Measurements from ENCODE around the gene ACACB.

Gene ACACB

GRCh38 chr12:109263439-109263838 lies 147.1 kb downstream of the ACACB start:
- no peak for DNase-seq (ENCODE audit: low spot score)
- TF ChIP-seq CTCF (IDR thresholded peaks at IDR 0.05; ENCODE audit: extremely low read depth, insufficient read depth, missing control alignments) = no peak
- in situ Hi-C loops (cut with MboI; ENCODE audit: low pct_unique_long_range_greater_than_20kb, low sequenced_read_pairs, unreplicated experiment) = loop anchor here (10.0 kb wide), 1 partner anchor 121 kb away; no protein-coding TSS in a partner anchor

- DNase-seq (ENCODE audit: low spot score) = peak; percentile 83
- peak; percentile 81 for TF ChIP-seq CTCF (IDR thresholded peaks at IDR 0.05; ENCODE audit: extremely low read depth, insufficient read depth, missing control alignments)
- in situ Hi-C loops (cut with MboI; ENCODE audit: low pct_unique_long_range_greater_than_20kb, low sequenced_read_pairs, unreplicated experiment) = loop anchor here (10.0 kb wide), 1 partner anchor 120 kb away; no protein-coding TSS in a partner anchor
These were observed 147.9 kb downstream of the ACACB start for GRCh38 chr12:109264095-109264942.

- TF ChIP-seq CTCF (IDR thresholded peaks at IDR 0.05; ENCODE audit: extremely low read depth, insufficient read depth, missing control alignments) = no peak
- in situ Hi-C loops (cut with MboI; ENCODE audit: low pct_unique_long_range_greater_than_20kb, low sequenced_read_pairs, unreplicated experiment) = loop anchor here (10.0 kb wide), 1 partner anchor 120 kb away; no protein-coding TSS in a partner anchor
These were observed 148.7 kb downstream of the ACACB start for GRCh38 chr12:109264943-109265650.

GRCh38 chr12:109266106-109266879 lies 149.9 kb downstream of the ACACB start:
- in situ Hi-C loops (cut with MboI; ENCODE audit: low pct_unique_long_range_greater_than_20kb, low sequenced_read_pairs, unreplicated experiment) = loop anchor here (10.0 kb wide), 1 partner anchor 119 kb away; no protein-coding TSS in a partner anchor
- no peak for TF ChIP-seq CTCF (IDR thresholded peaks at IDR 0.05; ENCODE audit: extremely low read depth, insufficient read depth, missing control alignments)
- DNase-seq (ENCODE audit: low spot score) = no peak

More at GRCh38 chr12:109264943-109265650, 148.7 kb downstream of the ACACB start:
- no peak for DNase-seq (ENCODE audit: low spot score)

GRCh38 chr12:109267361-109267760 lies 151.0 kb downstream of the ACACB start:
- no peak for TF ChIP-seq CTCF (IDR thresholded peaks at IDR 0.05; ENCODE audit: extremely low read depth, insufficient read depth, missing control alignments)
- in situ Hi-C loops (cut with MboI; ENCODE audit: low pct_unique_long_range_greater_than_20kb, low sequenced_read_pairs, unreplicated experiment) = loop anchor here (10.0 kb wide), 1 partner anchor 117 kb away; no protein-coding TSS in a partner anchor

GRCh38 chr12:109268896-109269295 lies 152.5 kb downstream of the ACACB start:
- DNase-seq (ENCODE audit: low spot score) = no peak
- in situ Hi-C loops (cut with MboI; ENCODE audit: low pct_unique_long_range_greater_than_20kb, low sequenced_read_pairs, unreplicated experiment) = loop anchor here (10.0 kb wide), 1 partner anchor 116 kb away; no protein-coding TSS in a partner anchor
- no peak for TF ChIP-seq CTCF (IDR thresholded peaks at IDR 0.05; ENCODE audit: extremely low read depth, insufficient read depth, missing control alignments)

More at GRCh38 chr12:109267361-109267760, 151.0 kb downstream of the ACACB start:
- no peak for DNase-seq (ENCODE audit: low spot score)

Data from GM13977 (cell line).